ENCODE measurements around the gene METTL13.

DNA sequence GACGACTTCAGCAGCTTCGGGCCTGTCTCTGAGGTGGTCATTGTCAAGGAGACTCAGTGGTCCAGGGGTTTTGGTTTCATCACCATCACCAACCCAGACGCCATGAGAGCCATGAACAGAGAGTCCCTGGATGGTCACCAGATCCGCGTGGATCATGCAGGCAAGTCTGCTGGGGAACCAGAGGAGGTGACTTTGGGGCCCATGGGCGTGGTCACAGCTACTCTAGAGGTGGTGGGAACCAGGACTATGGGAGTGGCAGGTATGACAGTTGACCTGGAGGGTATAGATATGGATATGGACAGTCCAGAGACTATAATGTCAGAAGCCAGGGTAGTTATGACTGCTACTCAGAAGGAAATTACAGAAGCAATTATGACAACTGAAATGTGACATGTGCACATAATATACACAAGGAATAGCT lies 19.3 kb upstream of the METTL13 start:
- TF ChIP-seq POLR2AphosphoS5 (IDR thresholded peaks at IDR 0.05; ENCODE audit: control insufficient read depth, insufficient read depth, low read depth, low read length) (peak; percentile 69), THRA (IDR thresholded peaks at IDR 0.05) (no peak), IRF2 (CRISPR knock-in tag; IDR thresholded peaks at IDR 0.05) (no peak), NR3C1 (CRISPR knock-in tag; IDR thresholded peaks at IDR 0.05) (no peak), ZNF282 (CRISPR knock-in tag; IDR thresholded peaks at IDR 0.05) (no peak), KDM2B (CRISPR knock-in tag; IDR thresholded peaks at IDR 0.05) (no peak), PHF20 (IDR thresholded peaks at IDR 0.05; ENCODE audit: partially characterized antibody) (no peak), KLF1 (tag; IDR thresholded peaks at IDR 0.05) (no peak), SMARCE1 (IDR thresholded peaks at IDR 0.05) (no peak), HOXB6 (CRISPR knock-in tag; IDR thresholded peaks at IDR 0.05; ENCODE audit: borderline replicate concordance) (no peak)
- TF ChIP-seq, protein P1, sequence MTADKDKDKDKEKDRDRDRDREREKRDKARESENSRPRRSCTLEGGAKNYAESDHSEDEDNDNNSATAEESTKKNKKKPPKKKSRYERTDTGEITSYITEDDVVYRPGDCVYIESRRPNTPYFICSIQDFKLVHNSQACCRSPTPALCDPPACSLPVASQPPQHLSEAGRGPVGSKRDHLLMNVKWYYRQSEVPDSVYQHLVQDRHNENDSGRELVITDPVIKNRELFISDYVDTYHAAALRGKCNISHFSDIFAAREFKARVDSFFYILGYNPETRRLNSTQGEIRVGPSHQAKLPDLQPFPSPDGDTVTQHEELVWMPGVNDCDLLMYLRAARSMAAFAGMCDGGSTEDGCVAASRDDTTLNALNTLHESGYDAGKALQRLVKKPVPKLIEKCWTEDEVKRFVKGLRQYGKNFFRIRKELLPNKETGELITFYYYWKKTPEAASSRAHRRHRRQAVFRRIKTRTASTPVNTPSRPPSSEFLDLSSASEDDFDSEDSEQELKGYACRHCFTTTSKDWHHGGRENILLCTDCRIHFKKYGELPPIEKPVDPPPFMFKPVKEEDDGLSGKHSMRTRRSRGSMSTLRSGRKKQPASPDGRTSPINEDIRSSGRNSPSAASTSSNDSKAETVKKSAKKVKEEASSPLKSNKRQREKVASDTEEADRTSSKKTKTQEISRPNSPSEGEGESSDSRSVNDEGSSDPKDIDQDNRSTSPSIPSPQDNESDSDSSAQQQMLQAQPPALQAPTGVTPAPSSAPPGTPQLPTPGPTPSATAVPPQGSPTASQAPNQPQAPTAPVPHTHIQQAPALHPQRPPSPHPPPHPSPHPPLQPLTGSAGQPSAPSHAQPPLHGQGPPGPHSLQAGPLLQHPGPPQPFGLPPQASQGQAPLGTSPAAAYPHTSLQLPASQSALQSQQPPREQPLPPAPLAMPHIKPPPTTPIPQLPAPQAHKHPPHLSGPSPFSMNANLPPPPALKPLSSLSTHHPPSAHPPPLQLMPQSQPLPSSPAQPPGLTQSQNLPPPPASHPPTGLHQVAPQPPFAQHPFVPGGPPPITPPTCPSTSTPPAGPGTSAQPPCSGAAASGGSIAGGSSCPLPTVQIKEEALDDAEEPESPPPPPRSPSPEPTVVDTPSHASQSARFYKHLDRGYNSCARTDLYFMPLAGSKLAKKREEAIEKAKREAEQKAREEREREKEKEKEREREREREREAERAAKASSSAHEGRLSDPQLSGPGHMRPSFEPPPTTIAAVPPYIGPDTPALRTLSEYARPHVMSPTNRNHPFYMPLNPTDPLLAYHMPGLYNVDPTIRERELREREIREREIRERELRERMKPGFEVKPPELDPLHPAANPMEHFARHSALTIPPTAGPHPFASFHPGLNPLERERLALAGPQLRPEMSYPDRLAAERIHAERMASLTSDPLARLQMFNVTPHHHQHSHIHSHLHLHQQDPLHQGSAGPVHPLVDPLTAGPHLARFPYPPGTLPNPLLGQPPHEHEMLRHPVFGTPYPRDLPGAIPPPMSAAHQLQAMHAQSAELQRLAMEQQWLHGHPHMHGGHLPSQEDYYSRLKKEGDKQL (CRISPR knock-in tag; IDR thresholded peaks at IDR 0.05; ENCODE audit: borderline replicate concordance), result no peak
